Stimulated activated naive CD8-positive, alpha-beta T cell treated with anti-CD3 and anti-CD28 coated beads, Interleukin-15, amount 100 ng/mL, for 72 hours (primary cell): ENCODE results near the gene TSC22D4.

Experiments used
- ATAC-seq: fragments of 150-1000 bp; cut with Tn5 transposase; 2 replicates; pipeline ENCODE4 v1.10.0; 2021; ENCODE audit warnings: mild to moderate bottlenecking, moderate library complexity
- DNase-seq, 2 donors: peaks; one replicate each; pipeline ENCODE4 v3.0.0; 2021 to 2022
- H3K27ac Mint-ChIP-seq, 2 donors: one replicate each; pipeline ENCODE4 v1.8.0; 2022; ENCODE audit warnings: mild to moderate bottlenecking in 2 of 2, mixed read lengths in 2 of 2, moderate library complexity in 2 of 2
- H3K27me3 Mint-ChIP-seq: one replicate; pipeline ENCODE4 v1.8.0; 2022; ENCODE audit warnings: mixed read lengths
- H3K4me1 Mint-ChIP-seq: one replicate; pipeline ENCODE4 v1.8.0; 2022; ENCODE audit warnings: mild to moderate bottlenecking, mixed read lengths
- H3K4me3 Mint-ChIP-seq, 2 donors: one replicate each; pipeline ENCODE4 v1.8.0; 2022; ENCODE audit warnings: mild to moderate bottlenecking in 2 of 2, mixed read lengths in 2 of 2, moderate library complexity in 1 of 2
- H3K9me3 Mint-ChIP-seq, 2 donors: one replicate each; pipeline ENCODE4 v1.8.0; 2022; ENCODE audit warnings: mixed read lengths in 2 of 2

Gene TSC22D4

DNA sequence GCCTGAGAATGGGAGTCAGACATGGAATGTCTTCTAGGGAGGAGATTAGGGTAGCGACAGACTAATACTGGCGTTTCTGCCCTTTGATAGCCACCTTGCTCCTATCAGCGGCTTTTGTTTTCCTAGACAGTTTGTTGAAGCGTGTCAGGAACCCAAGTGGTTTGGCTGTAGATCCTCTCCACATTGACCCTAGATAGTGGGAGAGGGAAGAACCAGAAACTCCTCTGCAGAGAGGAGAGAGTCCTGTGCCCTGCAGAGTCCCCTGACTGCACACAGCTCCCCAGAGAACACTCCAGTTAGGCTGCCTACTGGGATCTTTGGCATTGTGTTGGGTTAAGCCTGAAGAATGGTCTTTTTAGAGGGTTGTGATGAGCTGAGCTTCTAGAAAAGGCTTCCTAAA, 47.0 kb downstream of the TSC22D4 start:
- Mint-ChIP-seq H3K27ac (peak overlapping the region in 1 of 2 donors; percentile 14), H3K4me3 (peak overlapping the region; percentile 69 to 92), H3K9me3 (no peaks in the 10 kb centered on the region), H3K27me3 (no peaks in the 10 kb centered on the region), H3K4me1 (peaks cover 70% of the 10 kb centered on the region)
- no peak for ATAC-seq
- DNase-seq = no peak

DNA sequence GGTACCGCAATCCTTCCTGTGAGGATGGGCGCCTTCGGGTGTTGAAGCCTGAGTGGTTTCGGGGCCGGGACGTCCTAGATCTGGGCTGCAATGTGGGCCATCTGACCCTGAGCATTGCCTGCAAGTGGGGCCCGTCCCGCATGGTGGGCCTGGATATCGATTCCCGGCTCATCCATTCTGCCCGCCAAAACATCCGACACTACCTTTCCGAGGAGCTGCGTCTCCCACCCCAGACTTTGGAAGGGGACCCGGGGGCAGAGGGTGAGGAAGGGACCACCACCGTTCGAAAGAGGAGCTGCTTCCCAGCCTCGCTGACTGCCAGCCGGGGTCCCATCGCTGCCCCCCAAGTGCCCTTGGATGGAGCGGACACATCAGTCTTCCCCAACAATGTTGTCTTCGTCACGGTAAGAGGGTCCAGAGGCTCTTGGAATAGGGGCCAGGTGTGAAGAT, 47.7 kb downstream of the TSC22D4 start:
- peak overlapping the region; percentile 69 to 92 for H3K4me3 Mint-ChIP-seq
- H3K27ac Mint-ChIP-seq = peak overlapping the region; percentile 14 to 96
- no peak for DNase-seq
- H3K9me3 Mint-ChIP-seq = no peaks in the 10 kb centered on the region
- peaks cover 70% of the 10 kb centered on the region for H3K4me1 Mint-ChIP-seq
- ATAC-seq = no peak
- no peaks in the 10 kb centered on the region for H3K27me3 Mint-ChIP-seq

DNA sequence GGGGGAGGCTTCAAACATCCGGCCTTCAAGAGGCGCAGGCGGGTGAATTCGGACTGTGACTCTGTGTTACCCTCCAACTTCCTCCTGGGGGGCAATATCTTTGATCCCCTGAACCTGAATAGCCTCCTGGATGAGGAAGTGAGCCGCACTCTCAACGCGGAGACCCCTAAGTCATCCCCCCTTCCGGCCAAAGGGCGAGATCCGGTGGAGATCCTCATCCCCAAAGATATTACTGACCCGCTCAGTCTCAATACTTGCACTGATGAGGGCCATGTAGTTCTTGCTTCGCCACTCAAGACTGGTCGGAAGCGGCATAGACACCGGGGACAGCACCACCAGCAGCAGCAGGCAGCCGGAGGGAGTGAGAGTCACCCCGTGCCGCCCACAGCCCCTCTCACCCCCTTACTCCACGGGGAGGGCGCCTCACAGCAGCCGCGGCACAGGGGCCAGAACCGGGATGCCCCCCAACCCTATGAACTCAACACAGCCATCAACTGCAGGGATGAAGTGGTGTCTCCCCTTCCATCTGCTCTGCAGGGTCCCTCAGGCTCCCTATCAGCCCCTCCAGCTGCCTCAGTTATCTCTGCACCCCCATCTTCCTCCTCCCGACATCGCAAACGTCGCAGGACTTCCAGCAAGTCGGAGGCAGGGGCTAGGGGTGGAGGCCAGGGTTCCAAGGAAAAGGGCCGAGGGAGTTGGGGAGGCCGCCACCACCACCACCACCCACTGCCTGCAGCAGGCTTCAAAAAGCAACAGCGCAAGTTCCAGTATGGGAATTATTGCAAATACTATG, 48.3 kb downstream of the TSC22D4 start:
- DNase-seq (peak; percentile 39 to 57), ATAC-seq (peak; percentile 11)
- Mint-ChIP-seq H3K4me1 (peaks cover 70% of the 10 kb centered on the region), H3K4me3 (peak overlapping the region; percentile 92 to 98), H3K27me3 (no peaks in the 10 kb centered on the region), H3K9me3 (no peaks in the 10 kb centered on the region), H3K27ac (peak overlapping the region; percentile 94 to 96)

DNA sequence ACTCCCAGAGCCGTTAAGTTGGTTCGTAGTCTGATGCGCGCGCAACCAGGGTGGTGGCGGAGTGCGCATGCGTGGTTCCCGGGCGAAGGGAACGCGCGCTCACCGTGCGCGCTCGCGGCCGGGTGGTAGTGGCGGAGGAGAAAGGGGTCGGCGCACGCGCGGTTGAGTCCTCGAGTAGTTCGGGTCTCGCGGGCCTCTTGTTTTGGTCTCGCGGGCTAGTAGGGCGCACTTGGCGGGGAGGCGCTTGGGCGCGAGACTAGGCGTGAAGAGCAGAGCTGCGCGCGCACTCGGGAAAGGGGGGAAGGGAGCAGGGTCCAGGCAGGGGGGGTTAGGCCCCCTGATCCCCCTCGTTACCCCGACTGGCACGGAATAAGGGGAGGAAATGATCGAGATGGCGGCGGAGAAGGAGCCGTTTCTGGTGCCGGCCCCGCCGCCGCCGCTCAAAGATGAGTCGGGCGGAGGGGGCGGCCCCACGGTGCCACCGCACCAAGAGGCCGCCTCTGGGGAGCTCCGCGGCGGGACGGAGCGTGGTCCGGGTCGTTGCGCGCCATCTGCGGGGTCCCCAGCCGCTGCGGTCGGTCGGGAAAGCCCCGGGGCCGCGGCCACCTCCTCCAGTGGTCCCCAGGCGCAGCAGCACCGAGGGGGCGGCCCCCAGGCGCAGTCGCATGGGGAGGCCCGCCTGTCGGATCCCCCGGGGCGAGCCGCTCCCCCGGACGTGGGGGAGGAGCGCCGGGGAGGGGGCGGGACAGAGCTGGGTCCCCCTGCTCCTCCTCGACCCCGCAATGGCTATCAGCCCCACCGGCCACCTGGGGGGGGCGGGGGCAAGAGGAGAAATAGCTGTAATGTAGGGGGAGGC, 49.1 kb downstream of the TSC22D4 start, which contains the start of gene MEPCE:
MEPCE (plus strand) TSS at position 195 of the 856 bp plus-strand sequence; CDS start at position 383, 188 bp downstream.
- Mint-ChIP-seq H3K4me1 (peaks cover 65% of the 10 kb centered on the region), H3K27me3 (no peaks in the 10 kb centered on the region), H3K27ac (peak within 1 kb of the TSS; percentile 100), H3K9me3 (no peaks in the 10 kb centered on the region), H3K4me3 (peak within 1 kb of the TSS; percentile 92 to 98)
- DNase-seq = peak; percentile 96 to 98
- peak; percentile 58 for ATAC-seq

DNA sequence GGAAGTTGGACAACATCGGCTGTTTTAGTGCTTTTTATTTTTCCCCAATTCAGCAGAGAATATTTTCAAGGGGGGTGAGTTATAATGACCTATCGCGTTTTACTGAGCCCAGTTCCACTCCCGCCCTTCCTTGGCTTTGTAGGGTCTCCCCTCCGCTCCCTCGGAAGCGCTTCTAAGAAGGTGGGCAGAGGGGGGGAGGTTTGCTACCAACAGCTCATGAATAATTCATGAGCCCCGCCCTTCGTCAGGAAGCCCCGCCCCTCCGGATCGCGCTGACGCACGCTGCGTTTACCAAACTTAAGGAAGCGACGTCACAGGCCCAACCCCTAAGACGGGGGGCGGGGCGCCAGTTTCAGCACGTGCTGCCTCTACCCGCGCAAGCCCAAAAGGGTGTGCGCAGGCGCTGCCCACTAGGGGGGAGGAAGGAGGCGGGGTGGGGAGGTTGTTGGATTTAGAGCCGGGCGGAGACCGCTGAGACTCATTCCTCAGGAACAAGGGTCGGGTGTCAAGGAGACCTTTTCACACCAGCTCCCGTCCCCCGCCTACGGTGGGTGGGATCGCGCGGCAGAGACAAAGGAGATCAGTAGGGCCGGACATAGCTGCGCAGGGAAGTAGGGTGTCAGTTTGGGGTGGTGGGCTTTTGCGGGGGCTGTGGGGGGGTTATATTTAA, 49.9 kb downstream of the TSC22D4 start:
- peak; percentile 66 for ATAC-seq
- Mint-ChIP-seq H3K9me3 (no peaks in the 10 kb centered on the region), H3K27ac (peak overlapping the region; percentile 100), H3K4me1 (peaks cover 57% of the 10 kb centered on the region), H3K4me3 (peak overlapping the region; percentile 87 to 98), H3K27me3 (no peaks in the 10 kb centered on the region)
- DNase-seq = peak; percentile 100

DNA sequence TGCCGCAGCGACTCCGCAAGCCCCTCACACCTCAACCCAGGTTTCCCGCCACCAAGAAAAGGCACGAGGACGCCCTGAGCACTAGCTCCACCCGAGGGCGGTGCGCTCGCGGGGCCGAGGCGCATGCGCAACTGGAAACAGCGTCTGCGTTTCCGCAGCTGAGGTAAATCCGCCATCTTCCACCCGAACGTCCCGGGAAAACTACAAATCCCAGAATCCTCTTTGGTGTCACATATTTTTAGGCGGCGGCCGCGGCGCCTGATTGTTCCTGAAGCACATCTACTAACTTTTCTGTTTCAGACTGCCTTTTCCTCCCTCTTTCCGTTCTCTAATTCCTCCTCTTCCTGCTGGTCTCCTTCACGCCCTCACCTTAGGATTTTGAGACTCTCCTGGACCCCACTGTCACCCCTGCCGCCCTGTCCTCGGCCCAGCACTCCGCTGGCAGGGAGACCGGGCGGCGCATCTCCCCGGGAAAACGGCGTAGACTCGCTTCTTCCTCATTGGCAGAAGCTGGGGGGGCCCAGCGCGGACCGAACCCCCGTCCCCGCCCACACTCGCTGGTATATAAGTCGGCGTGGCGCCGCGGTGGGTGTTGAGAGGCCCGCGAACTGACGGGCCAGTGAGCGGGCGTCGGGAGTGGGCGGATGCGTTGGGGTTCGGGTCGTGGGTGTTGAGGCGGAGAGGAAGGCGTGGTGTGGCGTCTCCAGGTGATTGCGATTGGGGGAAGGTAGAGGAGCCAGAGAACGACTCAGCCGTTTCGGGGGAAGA, 50.6 kb downstream of the TSC22D4 start, which contains the start of gene ZCWPW1:
ZCWPW1 (minus strand) TSS at position 505 of the 768 bp plus-strand sequence. CDS start 8,054 bp downstream, outside the sequence.
- H3K4me1 Mint-ChIP-seq = peaks cover 50% of the 10 kb centered on the region
- peak; percentile 62 for ATAC-seq
- H3K4me3 Mint-ChIP-seq = peak within 1 kb of the TSS; percentile 87 to 98
- no peaks in the 10 kb centered on the region for H3K27me3 Mint-ChIP-seq
- H3K9me3 Mint-ChIP-seq = no peaks in the 10 kb centered on the region
- peak within 1 kb of the TSS; percentile 100 for H3K27ac Mint-ChIP-seq
- peak; percentile 98 for DNase-seq

DNA sequence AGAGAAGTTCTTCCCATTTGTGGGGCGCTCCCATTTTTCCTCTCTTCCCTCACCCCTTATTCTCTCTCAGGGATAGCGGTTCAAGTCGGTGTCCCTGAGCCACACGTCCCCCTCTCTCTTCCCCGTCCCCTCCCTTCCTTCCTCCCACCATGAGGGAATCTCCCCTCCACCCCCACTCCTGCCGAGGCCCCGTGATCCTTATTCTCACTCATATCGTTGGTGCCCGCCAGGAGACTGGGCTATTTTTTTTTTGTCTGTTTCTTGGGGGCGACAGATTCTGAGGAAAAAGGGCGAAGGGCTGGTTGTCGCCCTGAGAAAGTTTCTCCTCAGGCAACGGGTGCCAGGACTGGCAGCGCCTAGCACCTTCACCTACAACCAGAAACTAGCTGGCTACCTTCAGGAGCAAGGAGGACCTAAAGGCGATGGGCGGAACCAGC, 51.2 kb downstream of the TSC22D4 start:
- peaks cover 44% of the 10 kb centered on the region for H3K4me1 Mint-ChIP-seq
- peak overlapping the region; percentile 100 for H3K27ac Mint-ChIP-seq
- DNase-seq = no peak
- no peaks in the 10 kb centered on the region for H3K9me3 Mint-ChIP-seq
- ATAC-seq = no peak
- peak overlapping the region; percentile 87 to 98 for H3K4me3 Mint-ChIP-seq
- H3K27me3 Mint-ChIP-seq = no peaks in the 10 kb centered on the region

DNA sequence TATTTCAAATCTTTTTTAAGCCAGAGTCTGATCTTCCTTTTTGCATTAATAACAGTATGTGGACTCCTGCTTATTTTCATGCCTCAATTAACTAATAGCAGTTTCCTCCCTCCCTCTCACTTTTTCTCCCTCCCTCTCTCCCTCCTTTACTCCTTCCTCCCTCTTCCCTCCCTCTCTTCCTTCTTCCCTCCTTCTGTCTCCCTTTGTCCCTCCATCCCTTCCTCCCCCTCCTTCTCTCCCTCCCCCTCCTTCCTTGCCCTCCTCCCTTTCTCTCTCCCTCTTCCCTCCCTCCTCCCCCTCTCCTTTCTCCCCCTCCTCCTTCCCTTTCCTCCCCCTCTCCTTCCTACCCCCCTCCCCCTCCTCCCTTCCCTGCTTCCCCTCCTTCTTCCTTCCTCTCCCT, 52.5 kb downstream of the TSC22D4 start:
- no peak overlapping the region for H3K4me3 Mint-ChIP-seq
- no peaks in the 10 kb centered on the region for H3K27me3 Mint-ChIP-seq
- H3K4me1 Mint-ChIP-seq = peaks cover 32% of the 10 kb centered on the region
- H3K9me3 Mint-ChIP-seq = no peaks in the 10 kb centered on the region
- ATAC-seq (no peak), DNase-seq (no peak)
- no peak overlapping the region for H3K27ac Mint-ChIP-seq

DNA sequence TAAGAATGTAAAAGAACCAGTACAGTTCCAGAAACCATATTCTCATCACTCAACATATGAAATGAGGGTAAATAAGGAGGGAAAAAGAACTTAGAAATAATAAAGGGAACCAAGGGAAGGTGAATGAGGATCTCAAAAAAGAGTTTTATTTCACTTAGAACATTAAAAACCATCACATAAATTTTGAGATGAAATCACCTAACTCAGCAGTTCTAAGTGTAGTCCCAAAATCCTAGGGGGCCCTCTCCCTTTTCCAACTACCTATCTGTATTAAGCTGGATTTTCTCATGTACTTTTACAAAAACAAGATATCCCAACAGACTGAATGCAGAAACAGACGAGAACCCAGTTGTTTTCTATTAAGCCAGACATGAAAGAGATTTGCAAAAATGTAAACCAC, 53.7 kb downstream of the TSC22D4 start:
- DNase-seq (no peak), ATAC-seq (no peak)
- no peaks in the 10 kb centered on the region for H3K27me3 Mint-ChIP-seq
- no peaks in the 10 kb centered on the region for H3K9me3 Mint-ChIP-seq
- peaks cover 20% of the 10 kb centered on the region for H3K4me1 Mint-ChIP-seq
- H3K4me3 Mint-ChIP-seq = no peak overlapping the region
- H3K27ac Mint-ChIP-seq = no peak overlapping the region

DNA sequence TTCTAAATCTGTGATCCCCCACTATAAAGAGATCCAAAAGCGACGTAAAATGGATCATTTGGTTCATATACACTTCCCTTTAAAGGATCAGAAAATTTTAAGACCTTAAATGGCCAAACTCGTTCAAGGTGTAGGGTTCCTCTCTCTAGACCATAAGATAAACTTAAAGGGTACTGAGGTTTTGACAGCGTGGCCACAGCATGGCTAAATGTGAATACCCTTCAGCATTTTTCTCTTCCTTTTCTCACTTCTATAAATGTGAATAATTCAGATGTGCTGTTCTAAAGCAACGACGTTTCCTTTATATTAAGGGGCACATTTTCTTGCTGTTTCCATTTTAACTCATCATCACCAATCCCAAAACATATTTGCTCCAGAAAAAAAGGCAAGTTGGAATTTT, 55.7 kb downstream of the TSC22D4 start:
- Mint-ChIP-seq H3K27ac (no peak overlapping the region), H3K9me3 (no peaks in the 10 kb centered on the region), H3K4me3 (no peak overlapping the region), H3K27me3 (no peaks in the 10 kb centered on the region), H3K4me1 (peaks cover 11% of the 10 kb centered on the region)
- ATAC-seq (no peak), DNase-seq (no peak)

DNA sequence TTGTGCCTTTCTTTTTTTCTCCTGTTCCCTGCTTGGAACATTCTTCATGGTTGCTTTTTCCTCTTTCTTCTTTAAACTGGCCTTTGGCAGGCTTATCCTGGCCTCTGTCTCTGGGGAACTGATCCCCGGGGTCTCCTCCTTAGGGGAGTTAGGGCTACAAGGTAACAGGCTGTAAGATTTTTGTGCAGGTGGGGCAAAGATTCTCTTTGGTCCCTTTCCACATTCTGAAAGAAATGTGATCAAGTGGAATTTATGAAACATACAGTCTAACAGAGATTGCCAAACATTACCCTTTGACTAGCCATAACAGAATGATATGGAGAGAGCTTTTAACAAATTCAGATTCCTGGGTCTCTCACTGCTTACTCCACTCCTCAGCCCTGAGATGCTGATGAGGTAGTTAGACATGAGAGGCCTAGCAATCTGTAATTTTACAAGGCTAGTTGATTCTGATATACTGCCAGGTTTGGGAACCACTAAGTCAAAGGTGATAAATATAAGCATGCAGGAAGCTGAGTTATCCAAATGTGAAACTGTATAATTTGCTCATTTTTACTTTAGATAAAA, 59.3 kb downstream of the TSC22D4 start:
- Mint-ChIP-seq H3K4me1 (peaks cover 5% of the 10 kb centered on the region), H3K9me3 (no peaks in the 10 kb centered on the region), H3K27ac (peak overlapping the region in 1 of 2 donors; percentile 16)

DNA sequence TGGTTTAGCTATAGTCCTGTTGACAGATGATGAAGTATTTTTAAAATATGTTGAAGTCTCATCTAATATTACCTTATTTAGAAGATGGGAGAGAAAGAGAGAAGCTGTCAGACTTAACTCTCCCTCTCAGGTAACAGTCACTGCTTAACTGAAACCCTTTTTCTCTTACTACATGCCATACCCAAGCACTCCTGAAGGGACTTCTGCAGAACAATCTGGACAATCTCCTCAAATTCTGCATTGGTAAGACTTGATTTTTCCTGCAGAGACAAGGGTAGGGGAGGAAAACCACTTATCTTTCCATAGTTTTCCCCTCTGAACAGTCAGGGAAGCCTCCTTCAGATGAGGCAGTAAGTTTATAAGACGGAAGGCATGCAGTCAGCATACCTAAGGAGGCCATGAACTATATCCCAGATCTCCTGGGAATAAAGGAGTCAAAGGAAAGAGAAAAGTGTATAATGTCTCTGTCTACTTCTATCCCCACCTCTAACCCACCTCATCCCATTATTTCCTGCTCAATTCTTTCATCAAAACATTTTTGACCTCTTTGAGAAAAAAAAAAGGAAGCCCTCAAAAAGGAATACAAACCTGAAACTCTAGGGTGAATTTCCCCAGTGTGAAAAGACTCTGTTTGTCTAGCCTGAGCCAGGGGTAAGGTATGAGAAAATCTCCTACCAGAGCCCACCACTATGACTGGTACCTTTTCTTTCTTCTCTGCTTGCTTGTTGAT, 59.9 kb downstream of the TSC22D4 start:
- Mint-ChIP-seq H3K4me3 (no peak overlapping the region), H3K27ac (no peak overlapping the region), H3K27me3 (no peaks in the 10 kb centered on the region), H3K9me3 (no peaks in the 10 kb centered on the region), H3K4me1 (peaks cover 5% of the 10 kb centered on the region)
- DNase-seq (no peak), ATAC-seq (no peak)

More for the DNA sequence above, 59.3 kb downstream of the TSC22D4 start:
- no peak for ATAC-seq
- no peak for DNase-seq
- H3K27me3 Mint-ChIP-seq = no peaks in the 10 kb centered on the region
- H3K4me3 Mint-ChIP-seq = no peak overlapping the region
